Measurements from ENCODE around the gene ZNF648. TPM values are rescaled to one million over a fixed set of nuclear protein-coding genes. Genes with fewer than 3 reads are reported as not detected.

ZNF648 gene
- total and polyA plus RNA-seq, 2 of the 4 experiments (the other 2 are of a cell fraction) = not detected

DNA sequence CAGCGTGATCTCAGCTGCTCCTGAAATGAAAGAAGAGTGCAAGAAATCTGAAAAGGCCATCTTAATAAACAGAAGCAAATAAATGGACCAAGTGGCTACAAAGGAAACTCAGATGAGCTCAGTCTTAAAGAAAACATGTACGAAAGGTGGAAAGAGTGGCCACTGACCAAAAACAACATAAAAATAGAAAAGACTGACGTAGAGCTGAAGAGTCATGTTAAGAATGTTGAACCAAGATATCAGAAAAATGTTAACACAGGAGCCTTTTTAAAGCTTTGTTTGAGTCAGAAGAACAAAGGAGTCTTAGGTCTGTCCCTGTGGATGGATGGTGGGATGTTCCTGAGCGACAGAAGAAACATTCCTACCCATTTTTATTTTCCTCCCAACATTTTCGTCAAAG lies 30.8 kb upstream of the ZNF648 start:
- Histone ChIP-seq H3K27ac (ENCODE audit: insufficient read depth, low read length) (no peak overlapping the region), H2AK5ac (ENCODE audit: low read depth, low read length) (no peak overlapping the region), H4K5ac (ENCODE audit: low read depth, low read length) (no peak overlapping the region), H4K8ac (ENCODE audit: low read depth in 2 of 2, low read length in 2 of 2) (no peak overlapping the region), H3K9me1 (ENCODE audit: insufficient read depth, low read length) (no peaks in the 10 kb centered on the region), H2BK5ac (ENCODE audit: low read depth, low read length, poor library complexity, severe bottlenecking) (no peak overlapping the region), H2AK9ac (replicated peaks; ENCODE audit: low read depth, low read length, poor library complexity) (no peak overlapping the region), H3K79me1 (ENCODE audit: low read depth in 1 of 2, low read length in 2 of 2) (no peaks in the 10 kb centered on the region), H2BK20ac (ENCODE audit: low read depth, low read length) (no peak overlapping the region), H4K20me1 (ENCODE audit: insufficient read depth, low read length) (no peaks in the 10 kb centered on the region), H3K27me3 (ENCODE audit: control insufficient read depth, insufficient read depth, low read length) (no peaks in the 10 kb centered on the region), H3K4me2 (ENCODE audit: low read depth, low read length) (no peak overlapping the region), H3K4me1 (ENCODE audit: control insufficient read depth, insufficient read depth, low read length) (no peaks in the 10 kb centered on the region), H2BK120ac (ENCODE audit: low read depth, low read length) (no peak overlapping the region), H3K4ac (ENCODE audit: low read depth, low read length) (no peak overlapping the region), H3K14ac (replicated peaks; ENCODE audit: low read depth, low read length) (no peak overlapping the region), H3K9me3 (ENCODE audit: control insufficient read depth, insufficient read depth, low read length) (no peaks in the 10 kb centered on the region), H3K4me3 (ENCODE audit: insufficient read depth, low read depth, low read length) (no peak overlapping the region), H3K9ac (ENCODE audit: low read depth, low read length) (no peak overlapping the region), H3K23ac (ENCODE audit: low read depth, low read length) (no peak overlapping the region), H4K91ac (ENCODE audit: insufficient read depth, low read depth, low read length) (no peak overlapping the region), H3K36me3 (ENCODE audit: control insufficient read depth, insufficient read depth, low read length) (no peaks in the 10 kb centered on the region), H3K56ac (ENCODE audit: extremely low read depth, insufficient read depth, low read length) (no peak overlapping the region), H2BK15ac (ENCODE audit: low read depth, low read length) (no peak overlapping the region), H2AFZ (replicated peaks; ENCODE audit: low read length, poor library complexity) (no peak overlapping the region), H3K18ac (ENCODE audit: low read depth, low read length) (no peak overlapping the region)
- ChIA-PET POLR2A (ENCODE audit: unreplicated experiment) (no interaction called here), CTCF (interaction anchor here (1.7 kb wide), 1 partner anchor 11 kb away, joined by 5 read pairs; no protein-coding TSS in a partner anchor)
- TF ChIP-seq POLR2A (IDR thresholded peaks at IDR 0.05; ENCODE audit: low read depth, low read length) (no peak), CTCF (conservative IDR thresholded peaks at IDR 0.05; ENCODE audit: low read depth, low read length) (no peak)
- intact Hi-C loops (cut with micrococcal nuclease) (no loop called here), dilution Hi-C loops (cut with HindIII; ENCODE audit: low sequenced_read_pairs, unreplicated experiment) (no loop called here), in situ Hi-C loops (cut with MboI; ENCODE audit: low sequenced_read_pairs) (loop anchor here (25.0 kb wide), 1 partner anchor 695 kb away; the partner anchor contains the start of gene NPL)
- no peak for DNase-seq
- no CpG with 5 or more reads among the region's 5 CpGs for WGBS, 2 experiments (ENCODE audit: extremely low coverage in 2 of 2, insufficient read length in 1 of 2)
- ATAC-seq (ENCODE audit: low read depth) = no peak
- no TSS peak for BruUV-seq (replicated peaks)
